Activated CD4-positive, alpha-beta T cell treated with anti-CD3 and anti-CD28 coated beads for 36 hours (primary cell): ENCODE results near the gene CCR6. TPM values are rescaled to one million over a fixed set of nuclear protein-coding genes. Genes with fewer than 3 reads are reported as not detected.

Experiments
- ATAC-seq: fragments of 200-7000 bp; cut with Tn5 transposase; one replicate; pipeline ENCODE4 v1.10.0; 2021; ENCODE audit warnings: mild to moderate bottlenecking, moderate library complexity
- CTCF ChIA-PET: fragments of 350-600 bp; sonication (Branson Sonifier 250); formaldehyde crosslinking; loops from one replicate; lab custom pipeline; 2021; ENCODE audit warnings: antibody characterized with exemption; lab: Charles Lee
- POLR2A ChIA-PET: fragments of 350-600 bp; sonication (Branson Sonifier 250); formaldehyde crosslinking; loops from one replicate; lab custom pipeline; 2021; ENCODE audit warnings: antibody characterized with exemption, inconsistent platforms; lab: Charles Lee
- DNase-seq: peaks from one replicate; pipeline ENCODE4 v3.0.0-alpha.2; 2020
- H3K27ac Mint-ChIP-seq: one replicate; pipeline ENCODE4 v1.8.0; 2021; ENCODE audit warnings: mixed read lengths
- H3K27me3 Mint-ChIP-seq: one replicate; pipeline ENCODE4 v1.8.0; 2021; ENCODE audit warnings: mixed read lengths
- H3K36me3 Mint-ChIP-seq: one replicate; pipeline ENCODE4 v1.8.0; 2021; ENCODE audit warnings: low read depth, mixed read lengths
- H3K4me1 Mint-ChIP-seq: one replicate; pipeline ENCODE4 v1.8.0; 2021; ENCODE audit warnings: mixed read lengths
- H3K4me3 Mint-ChIP-seq: one replicate; pipeline ENCODE4 v1.8.0; 2021; ENCODE audit warnings: mild to moderate bottlenecking, moderate library complexity, mixed read lengths
- H3K9me3 Mint-ChIP-seq: one replicate; pipeline ENCODE4 v1.8.0; 2021; ENCODE audit warnings: low read depth, mixed read lengths
- intact Hi-C, 2 experiments: fragments of 100-400 bp; cut with DNase I in 1 of 2; cut with micrococcal nuclease in 1 of 2; formaldehyde crosslinking; loops; one replicate each; pipeline versions ENCODE4 v1.14.2 to v1.15.1; 2022 to 2024; cut with DNase I, micrococcal nuclease
- total RNA-seq, 2 experiments: library from RNA; stranded (reverse); gene quantifications; one replicate each; pipeline ENCODE4 v1.2.3, GENCODE V29; 2021

Gene CCR6
- total RNA-seq, 2 experiments from 2014 or later: 3.4 to 4.0 TPM

- peaks cover 52% of the 10 kb centered on the region for H3K4me1 Mint-ChIP-seq
- POLR2A ChIA-PET: interaction anchor here (0.5 kb wide), 1 partner anchor 51 kb away, joined by 8 read pairs; no protein-coding TSS in a partner anchor
Measured at GRCh38 chr6:167098825-167099225, 24.1 kb upstream of the CCR6 start.

DNA sequence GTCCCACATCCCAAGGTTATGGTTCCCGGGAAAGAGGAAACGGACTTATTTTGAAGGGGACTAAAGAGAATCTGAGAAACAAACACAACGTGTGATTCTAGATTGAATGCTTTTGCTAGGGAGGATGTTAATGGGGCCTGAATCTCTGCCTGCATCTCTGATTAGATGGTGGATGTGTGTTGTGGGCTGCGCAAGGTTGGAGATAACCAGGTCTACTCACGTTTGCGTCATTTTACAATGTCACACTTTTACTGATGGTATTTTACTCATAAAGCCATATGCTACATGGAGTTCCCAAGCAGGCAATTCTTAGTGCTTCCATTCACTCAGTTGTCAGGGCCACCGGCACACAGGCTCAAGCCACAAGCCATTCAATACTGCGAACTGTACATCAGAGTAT, 23.2 kb upstream of the CCR6 start:
- H3K27ac Mint-ChIP-seq: no peak overlapping the region
- DNase-seq (no peak), ATAC-seq (no peak)
- H3K27me3 Mint-ChIP-seq: no peaks in the 10 kb centered on the region
- no peak overlapping the region for H3K4me3 Mint-ChIP-seq
- H3K36me3 Mint-ChIP-seq: no peaks in the 10 kb centered on the region
- intact Hi-C loops: no loop called here
- H3K4me1 Mint-ChIP-seq: peaks cover 43% of the 10 kb centered on the region
- no peaks in the 10 kb centered on the region for H3K9me3 Mint-ChIP-seq
- POLR2A ChIA-PET: no interaction called here
- CTCF ChIA-PET: no interaction called here

More at GRCh38 chr6:167098825-167099225, 24.1 kb upstream of the CCR6 start:
- ATAC-seq (peak; percentile 45), DNase-seq (no peak)
- intact Hi-C loops: no loop called here
- Mint-ChIP-seq H3K4me3 (no peak overlapping the region), H3K9me3 (no peaks in the 10 kb centered on the region), H3K27me3 (no peaks in the 10 kb centered on the region), H3K27ac (no peak overlapping the region), H3K36me3 (no peaks in the 10 kb centered on the region)
- CTCF ChIA-PET: interaction anchor here (1.1 kb wide), 1 partner anchor 22 kb away, joined by 3 read pairs; no protein-coding TSS in a partner anchor

- POLR2A ChIA-PET: no interaction called here
- H3K36me3 Mint-ChIP-seq: no peaks in the 10 kb centered on the region
Measured at GRCh38 chr6:167100241-167100674, 22.6 kb upstream of the CCR6 start.

DNA sequence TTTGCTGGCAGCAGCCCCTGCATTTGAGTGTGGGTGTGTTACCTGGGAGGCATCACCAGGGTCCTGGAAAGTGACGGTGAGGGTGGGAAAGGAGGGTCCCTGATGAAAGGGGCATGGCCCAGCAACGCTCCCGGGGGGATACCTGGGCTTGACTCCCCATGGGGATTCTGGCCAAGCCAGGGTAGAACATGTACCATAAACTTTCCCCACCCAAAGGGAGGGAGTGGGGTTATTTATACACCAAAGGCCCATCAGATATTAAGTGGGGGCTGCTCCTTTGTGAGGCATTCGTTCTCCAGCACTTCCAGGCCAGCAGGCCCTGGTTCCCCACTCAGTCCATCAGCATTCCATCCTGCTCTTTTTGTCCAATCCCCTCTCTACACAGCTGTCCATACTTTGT, 20.6 kb upstream of the CCR6 start:
- H3K27ac Mint-ChIP-seq: no peak overlapping the region
- H3K9me3 Mint-ChIP-seq: no peaks in the 10 kb centered on the region
- no peaks in the 10 kb centered on the region for H3K36me3 Mint-ChIP-seq
- CTCF ChIA-PET: no interaction called here
- POLR2A ChIA-PET: no interaction called here
- no peaks in the 10 kb centered on the region for H3K27me3 Mint-ChIP-seq
- no peak overlapping the region for H3K4me3 Mint-ChIP-seq
- DNase-seq (no peak), ATAC-seq (no peak)
- intact Hi-C loops: no loop called here
- peaks cover 32% of the 10 kb centered on the region for H3K4me1 Mint-ChIP-seq

More at GRCh38 chr6:167100241-167100674, 22.6 kb upstream of the CCR6 start:
- DNase-seq (no peak), ATAC-seq (no peak)
- no peaks in the 10 kb centered on the region for H3K27me3 Mint-ChIP-seq
- CTCF ChIA-PET: no interaction called here
- intact Hi-C loops: no loop called here
- H3K9me3 Mint-ChIP-seq: no peaks in the 10 kb centered on the region
- H3K4me1 Mint-ChIP-seq: peaks cover 38% of the 10 kb centered on the region
- no peak overlapping the region for H3K4me3 Mint-ChIP-seq
- no peak overlapping the region for H3K27ac Mint-ChIP-seq

DNA sequence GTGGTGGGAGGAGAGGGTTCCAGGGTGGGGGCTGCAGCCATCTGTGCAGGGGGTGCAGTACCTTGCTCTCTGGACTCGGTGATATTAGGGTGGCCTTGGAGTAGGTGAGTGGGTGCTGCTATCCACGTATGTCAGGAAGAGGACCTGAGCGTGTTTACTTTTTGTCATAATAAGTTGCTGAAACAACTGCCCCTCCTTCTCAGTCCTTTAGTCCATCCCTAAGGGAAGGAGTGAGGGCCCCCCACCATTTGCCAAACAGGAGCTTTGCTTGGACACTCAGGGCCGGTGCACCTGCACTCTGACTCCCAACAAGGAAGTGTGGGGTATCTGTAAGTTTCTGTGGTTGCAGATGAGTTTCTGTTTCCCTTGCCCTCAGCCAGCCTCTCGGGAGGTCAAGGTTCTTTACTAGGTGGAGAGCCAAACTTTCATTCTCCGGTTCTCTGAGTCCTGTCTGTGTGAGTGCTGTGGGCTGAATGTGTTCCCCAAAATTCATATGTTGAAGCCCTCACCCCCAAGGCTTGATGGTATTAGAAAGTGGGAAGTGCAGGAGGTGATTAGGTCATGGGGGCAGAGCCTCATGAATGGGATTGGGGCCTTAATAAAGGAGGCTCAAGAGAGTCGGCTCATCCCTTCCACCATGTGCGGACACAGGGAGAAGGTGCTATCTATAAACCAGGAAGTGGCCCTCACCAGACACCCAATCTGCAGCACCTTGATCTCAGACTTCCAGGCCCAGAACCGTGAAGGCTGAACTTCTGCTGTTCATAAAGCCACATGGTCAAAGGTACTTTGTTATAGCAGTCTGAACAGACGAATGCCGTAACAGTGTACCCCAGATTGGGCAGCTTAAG, 19.6 kb upstream of the CCR6 start:
- no peaks in the 10 kb centered on the region for H3K27me3 Mint-ChIP-seq
- H3K27ac Mint-ChIP-seq: no peak overlapping the region
- H3K4me1 Mint-ChIP-seq: peaks cover 33% of the 10 kb centered on the region
- no peaks in the 10 kb centered on the region for H3K9me3 Mint-ChIP-seq
- H3K36me3 Mint-ChIP-seq: no peaks in the 10 kb centered on the region
- no peak for ATAC-seq
- H3K4me3 Mint-ChIP-seq: no peak overlapping the region
- intact Hi-C loops: no loop called here
- DNase-seq: no peak
- ChIA-PET CTCF (interaction anchor here (0.6 kb wide), 1 partner anchor 20 kb away, joined by 4 read pairs; no protein-coding TSS in a partner anchor), POLR2A (no interaction called here)

GRCh38 chr6:167104388-167104787, 18.5 kb upstream of the CCR6 start:
- POLR2A ChIA-PET: no interaction called here
- CTCF ChIA-PET: interaction anchor here (0.7 kb wide), 1 partner anchor 319 kb away, joined by 3 read pairs; no protein-coding TSS in a partner anchor
- Mint-ChIP-seq H3K36me3 (no peaks in the 10 kb centered on the region), H3K27me3 (no peaks in the 10 kb centered on the region), H3K27ac (no peak overlapping the region), H3K4me1 (peaks cover 25% of the 10 kb centered on the region), H3K9me3 (no peaks in the 10 kb centered on the region), H3K4me3 (no peak overlapping the region)
- DNase-seq (no peak), ATAC-seq (no peak)
- intact Hi-C loops: no loop called here

- ATAC-seq (no peak), DNase-seq (no peak)
- Mint-ChIP-seq H3K4me3 (no peak overlapping the region), H3K4me1 (peaks cover 19% of the 10 kb centered on the region), H3K36me3 (no peaks in the 10 kb centered on the region), H3K27me3 (no peaks in the 10 kb centered on the region), H3K9me3 (no peaks in the 10 kb centered on the region), H3K27ac (no peak overlapping the region)
- ChIA-PET POLR2A (no interaction called here), CTCF (interaction anchor here (0.7 kb wide), 1 partner anchor 319 kb away, joined by 3 read pairs; no protein-coding TSS in a partner anchor)
- intact Hi-C loops: no loop called here
Measured at GRCh38 chr6:167105060-167105459, 17.8 kb upstream of the CCR6 start.

DNA sequence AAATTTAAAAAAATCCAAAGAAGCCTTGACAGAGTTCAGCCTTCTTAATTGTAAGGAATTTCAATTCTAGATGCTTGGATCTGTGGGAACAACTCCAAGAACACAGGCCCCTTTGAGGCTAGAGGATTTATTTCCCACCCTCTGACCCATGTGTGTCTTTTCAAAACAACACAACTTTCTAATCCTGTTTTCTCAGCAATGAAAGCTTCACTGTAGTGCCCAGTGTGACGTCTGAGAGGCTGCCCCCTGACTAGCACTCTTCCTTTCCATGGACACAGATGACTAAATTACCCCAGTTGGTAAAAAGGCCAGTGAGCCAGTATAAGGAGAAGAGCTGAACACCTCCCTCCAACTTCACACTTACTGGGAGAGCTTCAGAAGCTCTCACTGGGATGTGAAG, 16.5 kb upstream of the CCR6 start:
- DNase-seq (no peak), ATAC-seq (no peak)
- intact Hi-C loops: no loop called here
- H3K4me1 Mint-ChIP-seq: peaks cover 24% of the 10 kb centered on the region
- H3K36me3 Mint-ChIP-seq: no peaks in the 10 kb centered on the region
- no peak overlapping the region for H3K4me3 Mint-ChIP-seq
- H3K27me3 Mint-ChIP-seq: no peaks in the 10 kb centered on the region
- ChIA-PET POLR2A (no interaction called here), CTCF (interaction anchor here (1.0 kb wide), 1 partner anchor 14 kb away, joined by 4 read pairs; no protein-coding TSS in a partner anchor)
- H3K9me3 Mint-ChIP-seq: no peaks in the 10 kb centered on the region
- H3K27ac Mint-ChIP-seq: no peak overlapping the region

DNA sequence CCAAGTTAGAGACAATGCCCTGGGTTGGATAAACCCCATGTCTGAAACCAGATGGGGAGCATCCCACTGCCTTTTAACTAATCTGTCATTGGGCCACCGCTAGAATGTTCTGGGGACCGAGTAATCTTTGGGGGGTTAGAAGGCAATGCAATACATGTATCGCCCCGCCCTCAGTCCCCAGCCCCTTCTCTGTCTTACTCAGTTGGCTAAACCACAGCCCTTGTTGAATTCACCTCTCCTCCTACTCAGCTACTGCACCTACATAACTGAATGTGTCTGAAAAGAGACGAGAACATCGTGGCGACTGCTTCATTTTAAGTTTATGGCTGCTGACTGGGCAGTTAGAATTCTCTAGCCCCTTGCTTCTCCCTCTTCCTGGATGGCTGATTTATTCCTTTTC, 15.1 kb upstream of the CCR6 start:
- H3K4me1 Mint-ChIP-seq: peaks cover 35% of the 10 kb centered on the region
- DNase-seq (no peak), ATAC-seq (peak; percentile 63)
- no peaks in the 10 kb centered on the region for H3K9me3 Mint-ChIP-seq
- H3K27me3 Mint-ChIP-seq: no peaks in the 10 kb centered on the region
- POLR2A ChIA-PET: interaction anchor here (1.0 kb wide), 1 partner anchor 12 kb away, joined by 3 read pairs; no protein-coding TSS in a partner anchor
- no peaks in the 10 kb centered on the region for H3K36me3 Mint-ChIP-seq
- CTCF ChIA-PET: interaction anchor here (0.8 kb wide), 1 partner anchor 671 kb away, joined by 3 read pairs; no protein-coding TSS in a partner anchor
- intact Hi-C loops: no loop called here
- no peak overlapping the region for H3K4me3 Mint-ChIP-seq
- no peak overlapping the region for H3K27ac Mint-ChIP-seq

- no peak overlapping the region for H3K4me3 Mint-ChIP-seq
- intact Hi-C loops: no loop called here
- H3K27me3 Mint-ChIP-seq: no peaks in the 10 kb centered on the region
- H3K4me1 Mint-ChIP-seq: peaks cover 35% of the 10 kb centered on the region
- no peak for ATAC-seq
- H3K27ac Mint-ChIP-seq: peak overlapping the region; percentile 23
- ChIA-PET CTCF (interaction anchor here (0.8 to 1.3 kb wide), 2 partner anchors 15 to 671 kb away, joined by 3 read pairs; partner anchors contain the start of gene CCR6), POLR2A (interaction anchor here (1.0 kb wide), 1 partner anchor 13 kb away, joined by 3 read pairs; no protein-coding TSS in a partner anchor)
- no peak for DNase-seq
- no peaks in the 10 kb centered on the region for H3K9me3 Mint-ChIP-seq
- no peaks in the 10 kb centered on the region for H3K36me3 Mint-ChIP-seq
Measured at GRCh38 chr6:167108278-167108677, 14.6 kb upstream of the CCR6 start.

- Mint-ChIP-seq H3K9me3 (no peaks in the 10 kb centered on the region), H3K27ac (no peak overlapping the region), H3K4me1 (peaks cover 42% of the 10 kb centered on the region), H3K4me3 (no peak overlapping the region), H3K27me3 (no peaks in the 10 kb centered on the region), H3K36me3 (no peaks in the 10 kb centered on the region)
- intact Hi-C loops: loop anchor here (2.0 kb wide), 1 partner anchor 31 kb away; no protein-coding TSS in a partner anchor
- CTCF ChIA-PET: interaction anchor here (0.7 kb wide), 1 partner anchor 31 kb away, joined by 3 read pairs; no protein-coding TSS in a partner anchor
- POLR2A ChIA-PET: no interaction called here
- ATAC-seq (no peak), DNase-seq (no peak)
Measured at GRCh38 chr6:167109651-167110050, 13.2 kb upstream of the CCR6 start.
